NT2/D1 (cell line): ENCODE results near the gene NPAS3.

Experiments used
- DNase-seq: peaks from one replicate; pipeline ENCODE4 v3.0.0-alpha.2; 2011; ENCODE audit warnings: low read depth, low spot score
- H3K27me3 ChIP-seq: 2 replicates; pipeline ENCODE4 v1.6.0; 2011; ENCODE audit warnings: mild to moderate bottlenecking; ENCODE audit not compliant: insufficient read length, insufficient read depth
- H3K36me3 ChIP-seq: 2 replicates; pipeline ENCODE4 v1.6.1; 2011; ENCODE audit warnings: mild to moderate bottlenecking, low read length, mixed read lengths; ENCODE audit not compliant: insufficient read depth, insufficient read length
- H3K4me1 ChIP-seq: 2 replicates; pipeline ENCODE4 v1.5.1; 2011; ENCODE audit not compliant: insufficient read depth, insufficient read length
- H3K4me3 ChIP-seq: 2 replicates; pipeline ENCODE4 v1.5.1; 2011; ENCODE audit warnings: low read depth; ENCODE audit not compliant: insufficient read length
- H3K9ac ChIP-seq: 2 replicates; pipeline ENCODE4 v1.6.0; 2011; ENCODE audit warnings: low read depth; ENCODE audit not compliant: insufficient read length
- H3K9me3 ChIP-seq: 2 replicates; pipeline ENCODE4 v1.5.1; 2011; ENCODE audit warnings: mild to moderate bottlenecking, low read length; ENCODE audit not compliant: insufficient read depth
- SUZ12 ChIP-seq: IDR thresholded peaks from 2 replicates; pipeline ENCODE4 v1.6.1; 2011; ENCODE audit not compliant: insufficient read length, insufficient read depth; ENCODE audit errors: extremely low read depth
- YY1 ChIP-seq: IDR thresholded peaks from 2 replicates; pipeline ENCODE4 v1.6.1; 2011; ENCODE audit not compliant: insufficient read length, insufficient read depth
- ZNF274 ChIP-seq: IDR thresholded peaks from 2 replicates; pipeline ENCODE4 v1.6.1; 2011; ENCODE audit warnings: mild to moderate bottlenecking, low read depth, low read length

NPAS3 gene

GRCh38 chr14:33730156-33730555 is 791.5 kb downstream of the NPAS3 start:
- Histone ChIP-seq H3K4me1 (no peaks in the 10 kb centered on the region), H3K9me3 (peaks cover 9% of the 10 kb centered on the region; the same call in 1 of the 2 replicates), H3K27me3 (no peaks in the 10 kb centered on the region), H3K36me3 (no peaks in the 10 kb centered on the region), H3K4me3 (no peak overlapping the region), H3K9ac (no peak overlapping the region)
- no peak for TF ChIP-seq ZNF274
- no peak for DNase-seq

GRCh38 chr14:33732175-33732574 is 793.5 kb downstream of the NPAS3 start:
- H3K4me1 ChIP-seq: no peaks in the 10 kb centered on the region
- no peak overlapping the region for H3K4me3 ChIP-seq
- no peak for DNase-seq
- peaks cover 9% of the 10 kb centered on the region; the same call in 1 of the 2 replicates for H3K9me3 ChIP-seq
- H3K36me3 ChIP-seq: no peaks in the 10 kb centered on the region
- no peaks in the 10 kb centered on the region for H3K27me3 ChIP-seq
- H3K9ac ChIP-seq: no peak overlapping the region
- no peak for TF ChIP-seq ZNF274
- TF ChIP-seq SUZ12: no peak
- TF ChIP-seq YY1: no peak

- Histone ChIP-seq H3K9ac (no peak overlapping the region), H3K4me1 (no peaks in the 10 kb centered on the region), H3K9me3 (peaks cover 9% of the 10 kb centered on the region; the same call in 1 of the 2 replicates), H3K27me3 (no peaks in the 10 kb centered on the region), H3K4me3 (no peak overlapping the region), H3K36me3 (no peaks in the 10 kb centered on the region)
- DNase-seq: no peak
- no peak for TF ChIP-seq SUZ12
- TF ChIP-seq ZNF274: no peak
- TF ChIP-seq YY1: no peak
These were observed 794.6 kb downstream of the NPAS3 start for GRCh38 chr14:33733310-33733709.

GRCh38 chr14:33733721-33734120 is 795.0 kb downstream of the NPAS3 start:
- no peak for DNase-seq
- Histone ChIP-seq H3K27me3 (no peaks in the 10 kb centered on the region), H3K9me3 (peaks cover 9% of the 10 kb centered on the region; the same call in 1 of the 2 replicates), H3K4me3 (no peak overlapping the region), H3K36me3 (no peaks in the 10 kb centered on the region), H3K4me1 (no peaks in the 10 kb centered on the region), H3K9ac (no peak overlapping the region)
- no peak for TF ChIP-seq ZNF274
- no peak for TF ChIP-seq YY1
- TF ChIP-seq SUZ12: no peak

- Histone ChIP-seq H3K9ac (no peak overlapping the region), H3K4me1 (no peaks in the 10 kb centered on the region), H3K27me3 (no peaks in the 10 kb centered on the region), H3K36me3 (no peaks in the 10 kb centered on the region), H3K4me3 (no peak overlapping the region), H3K9me3 (peaks cover 9% of the 10 kb centered on the region; the same call in 1 of the 2 replicates)
- DNase-seq: no peak
- TF ChIP-seq ZNF274: no peak
- TF ChIP-seq SUZ12: no peak
- TF ChIP-seq YY1: no peak
These were observed 795.7 kb downstream of the NPAS3 start for GRCh38 chr14:33734387-33734786.

- Histone ChIP-seq H3K4me1 (no peaks in the 10 kb centered on the region), H3K4me3 (no peak overlapping the region), H3K27me3 (no peaks in the 10 kb centered on the region), H3K9ac (no peak overlapping the region), H3K36me3 (no peaks in the 10 kb centered on the region), H3K9me3 (peaks cover 9% of the 10 kb centered on the region; the same call in 1 of the 2 replicates)
- TF ChIP-seq YY1: no peak
- TF ChIP-seq SUZ12: no peak
- no peak for TF ChIP-seq ZNF274
- DNase-seq: no peak
These were observed 797.7 kb downstream of the NPAS3 start for GRCh38 chr14:33736299-33736825.

GRCh38 chr14:33736979-33737378 is 798.3 kb downstream of the NPAS3 start:
- Histone ChIP-seq H3K4me1 (no peaks in the 10 kb centered on the region), H3K27me3 (no peaks in the 10 kb centered on the region), H3K9me3 (peaks cover 9% of the 10 kb centered on the region; the same call in 1 of the 2 replicates), H3K36me3 (no peaks in the 10 kb centered on the region), H3K4me3 (no peak overlapping the region), H3K9ac (no peak overlapping the region)
- DNase-seq: no peak
- no peak for TF ChIP-seq SUZ12
